B cell (primary cell): ENCODE data around the gene PAFAH1B2. TPM values are rescaled to one million over a fixed set of nuclear protein-coding genes. Genes with fewer than 3 reads are reported as not detected.

Source experiments
- ATAC-seq: fragments of 200-7000 bp; cut with Tn5 transposase; one replicate; pipeline ENCODE4 v1.10.0; 2021; ENCODE audit warnings: low read depth, mild to moderate bottlenecking, moderate number of reproducible peaks, moderate library complexity
- CTCF ChIA-PET: fragments of 350-600 bp; sonication (Branson Sonifier 250); formaldehyde crosslinking; loops from one replicate; lab custom pipeline; 2021; ENCODE audit warnings: antibody characterized with exemption, inconsistent platforms; lab: Charles Lee
- POLR2A ChIA-PET: fragments of 350-600 bp; sonication (Branson Sonifier 250); formaldehyde crosslinking; loops from one replicate; lab custom pipeline; 2021; ENCODE audit warnings: antibody characterized with exemption; lab: Charles Lee
- DNase-seq: peaks from one replicate; pipeline ENCODE4 v3.0.0; 2013
- H2AFZ ChIP-seq: 2 replicates; pipeline ENCODE4 v1.6.1; 2012; ENCODE audit warnings: mild to moderate bottlenecking, low read depth, low read length; ENCODE audit not compliant: insufficient read depth, poor library complexity, severe bottlenecking
- H3K27ac ChIP-seq, 2 donors: 1 replicate in 1 of 2; 2 replicates in 1 of 2; pipeline ENCODE4 v1.5.1; 2012 to 2013; ENCODE audit warnings: low read length in 2 of 2, mild to moderate bottlenecking in 2 of 2, moderate library complexity in 1 of 2
- H3K27me3 ChIP-seq, 4 experiments: fragments of 200-600 bp in 1 of 4; sonication (generic) in 1 of 4; replicated peaks in 1 of 4; 1 replicate in 2 of 4; 2 replicates in 2 of 4; pipeline versions ENCODE4 v1.6.1 to v1.7.0; 2013 to 2016; ENCODE audit warnings: low read length in 3 of 4, mild to moderate bottlenecking in 2 of 4, mixed read lengths in 1 of 4, moderate library complexity in 1 of 4; ENCODE audit not compliant: insufficient read depth in 4 of 4, control insufficient read depth in 3 of 4; ENCODE audit errors: control extremely low read depth in 1 of 4
- H3K36me3 ChIP-seq, 2 experiments: replicated peaks in 1 of 2; 1 replicate in 1 of 2; 2 replicates in 1 of 2; pipeline versions ENCODE4 v1.6.1 to v1.7.1; 2013; ENCODE audit warnings: low read length in 1 of 2; ENCODE audit not compliant: insufficient read depth in 2 of 2, control insufficient read depth in 1 of 2; ENCODE audit errors: control extremely low read depth in 1 of 2, extremely low read depth in 1 of 2
- H3K4me1 ChIP-seq, 2 donors: fragments of 200-600 bp in 1 of 2; sonication (generic) in 1 of 2; 1 replicate in 1 of 2; 2 replicates in 1 of 2; pipeline versions ENCODE4 v1.5.1 to v1.6.1; 2013 to 2017; ENCODE audit warnings: low read length in 2 of 2; ENCODE audit not compliant: control insufficient read depth in 2 of 2, insufficient read depth in 2 of 2
- H3K4me2 ChIP-seq: replicated peaks from 2 replicates; pipeline ENCODE3; 2012; ENCODE audit warnings: mild to moderate bottlenecking, low read depth, low read length; ENCODE audit not compliant: poor library complexity, severe bottlenecking
- H3K4me3 ChIP-seq, 5 experiments: fragments of 200-600 bp in 1 of 5; sonication (generic) in 1 of 5; 1 replicate in 3 of 5; 2 replicates in 2 of 5; pipeline versions ENCODE4 v1.5.1 to v1.7.0; 2011 to 2016; ENCODE audit warnings: low read length in 4 of 5, mild to moderate bottlenecking in 4 of 5, low read depth in 2 of 5, control low read depth in 1 of 5, moderate library complexity in 1 of 5; ENCODE audit not compliant: insufficient read depth in 1 of 5; ENCODE audit errors: control extremely low read depth in 1 of 5, extremely low read depth in 1 of 5
- H3K79me2 ChIP-seq: fragments of 200-600 bp; sonication (generic); one replicate; pipeline ENCODE4 v1.6.0; 2016; ENCODE audit warnings: low read length; ENCODE audit not compliant: control insufficient read depth, insufficient read depth
- H3K9ac ChIP-seq: fragments of 200-600 bp; sonication (generic); 2 replicates; pipeline ENCODE4 v1.6.1; 2017; ENCODE audit warnings: mild to moderate bottlenecking, low read length, moderate library complexity
- H3K9me3 ChIP-seq, 3 donors: one replicate each; pipeline versions ENCODE4 v1.6.1 to v1.7.1; 2013; ENCODE audit warnings: low read length in 2 of 3; ENCODE audit not compliant: control insufficient read depth in 2 of 3, insufficient read depth in 1 of 3; ENCODE audit errors: control extremely low read depth in 1 of 3
- H4K20me1 ChIP-seq: 2 replicates; pipeline ENCODE4 v1.6.0; 2012; ENCODE audit warnings: mild to moderate bottlenecking, low read length; ENCODE audit not compliant: insufficient read depth, control insufficient read depth, poor library complexity, severe bottlenecking
- H3K27ac Mint-ChIP-seq: one replicate; pipeline ENCODE4 v1.8.0; 2021; ENCODE audit warnings: mixed read lengths
- H3K27me3 Mint-ChIP-seq: one replicate; pipeline ENCODE4 v1.8.0; 2021; ENCODE audit warnings: mixed read lengths
- H3K4me1 Mint-ChIP-seq: one replicate; pipeline ENCODE4 v1.8.0; 2021; ENCODE audit warnings: mixed read lengths
- H3K4me3 Mint-ChIP-seq: one replicate; pipeline ENCODE4 v1.8.0; 2021; ENCODE audit warnings: mixed read lengths
- H3K9me3 Mint-ChIP-seq: one replicate; pipeline ENCODE4 v1.8.0; 2022; ENCODE audit warnings: mixed read lengths; ENCODE audit not compliant: insufficient read depth
- EZH2 ChIP-seq: IDR thresholded peaks from 2 replicates; pipeline ENCODE4 v1.6.1; 2012; ENCODE audit warnings: borderline replicate concordance, low read depth, mild to moderate bottlenecking, moderate library complexity, low read length; ENCODE audit not compliant: insufficient read depth, poor library complexity, severe bottlenecking
- WGBS: methylation state at CpG from one replicate; pipeline ENCODE4 v1.1.5; 2013; ENCODE audit warnings: missing lambda C conversion rate; ENCODE audit not compliant: insufficient coverage; 5-methylcytosine and 5-hydroxymethylcytosine counted together
- intact Hi-C: fragments of 100-400 bp; cut with micrococcal nuclease; formaldehyde crosslinking; loops from one replicate; pipeline ENCODE4 v1.10.0; 2022
- polyA plus RNA-seq: library from polyadenylated mRNA; depleted of rRNA; stranded (reverse); fragments of >200 nt; gene quantifications from 2 replicates; pipeline ENCODE4 v1.2.3, GENCODE V29; 2012
- total RNA-seq, 2 donors: library from RNA; stranded (reverse); fragments of 120-200 nt in 1 of 2; gene quantifications; 1 replicate in 1 of 2; 2 replicates in 1 of 2; pipeline versions ENCODE4 v1.2.3 to v1.2.4, GENCODE V29; 2013 to 2022
- TF ChIP-seq, protein P1 (sequence below): fragments of 200-600 bp; IDR thresholded peaks from one replicate; pipeline ENCODE4 v1.8.0; 2022; ENCODE audit warnings: antibody characterized with exemption, mild to moderate bottlenecking

PAFAH1B2 gene
- total and polyA plus RNA-seq, 2 donors (not counting 1 experiment from before 2014, with no cell fraction given) = 10.7 to 103 TPM

GRCh38 chr11:117095284-117096161 lies 48.6 kb upstream of the PAFAH1B2 start:
- 33% methylated on average over 5 of the region's 9 CpGs for WGBS
- Histone ChIP-seq H3K9ac (peak overlapping the region; percentile 86), H3K79me2 (peaks cover 96% of the 10 kb centered on the region), H3K4me3 (peak overlapping the region in 4 of 5 experiments; percentile 23 to 81 (median 76)), H4K20me1 (peaks cover 36% of the 10 kb centered on the region), H3K36me3 (peaks cover 0 to 2% of the 10 kb centered on the region in 2 experiments), H3K27ac (peak overlapping the region; percentile 42 to 92), H2AFZ (no peak overlapping the region), H3K9me3 (no peaks in the 10 kb centered on the region), H3K27me3 (no peaks in the 10 kb centered on the region), H3K4me2 (peak overlapping the region; percentile 84), H3K4me1 (peaks cover 59 to 66% of the 10 kb centered on the region in 2 donors)
- ChIA-PET CTCF (interaction anchor here (0.7 to 1.8 kb wide), 9 partner anchors 11 to 216 kb away, joined by 3 to 8 read pairs (median 4); no protein-coding TSS in a partner anchor), POLR2A (interaction anchor here (1.0 kb wide), 1 partner anchor 167 kb away, joined by 3 read pairs; no protein-coding TSS in a partner anchor)
- DNase-seq (no peak), ATAC-seq (no peak)
- peaks cover 4% of the 10 kb centered on the region for H3K9me3 Mint-ChIP-seq
- intact Hi-C loops = loop anchor here (1.0 to 5.0 kb wide), 6 partner anchors 7 to 323 kb away; partner anchors contain the start of genes BUD13, PAFAH1B2, PCSK7 and RNF214
- TF ChIP-seq EZH2 = no peak
- TF ChIP-seq, protein P1, sequence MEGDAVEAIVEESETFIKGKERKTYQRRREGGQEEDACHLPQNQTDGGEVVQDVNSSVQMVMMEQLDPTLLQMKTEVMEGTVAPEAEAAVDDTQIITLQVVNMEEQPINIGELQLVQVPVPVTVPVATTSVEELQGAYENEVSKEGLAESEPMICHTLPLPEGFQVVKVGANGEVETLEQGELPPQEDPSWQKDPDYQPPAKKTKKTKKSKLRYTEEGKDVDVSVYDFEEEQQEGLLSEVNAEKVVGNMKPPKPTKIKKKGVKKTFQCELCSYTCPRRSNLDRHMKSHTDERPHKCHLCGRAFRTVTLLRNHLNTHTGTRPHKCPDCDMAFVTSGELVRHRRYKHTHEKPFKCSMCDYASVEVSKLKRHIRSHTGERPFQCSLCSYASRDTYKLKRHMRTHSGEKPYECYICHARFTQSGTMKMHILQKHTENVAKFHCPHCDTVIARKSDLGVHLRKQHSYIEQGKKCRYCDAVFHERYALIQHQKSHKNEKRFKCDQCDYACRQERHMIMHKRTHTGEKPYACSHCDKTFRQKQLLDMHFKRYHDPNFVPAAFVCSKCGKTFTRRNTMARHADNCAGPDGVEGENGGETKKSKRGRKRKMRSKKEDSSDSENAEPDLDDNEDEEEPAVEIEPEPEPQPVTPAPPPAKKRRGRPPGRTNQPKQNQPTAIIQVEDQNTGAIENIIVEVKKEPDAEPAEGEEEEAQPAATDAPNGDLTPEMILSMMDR = no peak
- peak overlapping the region; percentile 99 for H3K4me3 Mint-ChIP-seq
- no peaks in the 10 kb centered on the region for H3K27me3 Mint-ChIP-seq
- H3K27ac Mint-ChIP-seq = peak overlapping the region; percentile 83
- peaks cover 81% of the 10 kb centered on the region for H3K4me1 Mint-ChIP-seq
